GM12878 (cell line): ENCODE data around the gene SLC17A2. TPM values are rescaled to one million over a fixed set of nuclear protein-coding genes. Genes with fewer than 3 reads are reported as not detected.

ENCODE experiments used
- BCL11A ChIP-seq: IDR thresholded peaks from 2 replicates; pipeline ENCODE4 v1.6.1; 2011; ENCODE audit warnings: low read depth, low read length
- BMI1 ChIP-seq: fragments of 450-650 bp; IDR thresholded peaks from 2 replicates; pipeline ENCODE4 v1.6.1; 2016; ENCODE audit warnings: mild to moderate bottlenecking, moderate library complexity, borderline replicate concordance
- BRCA1 ChIP-seq: IDR thresholded peaks from 2 replicates; pipeline ENCODE4 v1.6.1; 2011; ENCODE audit warnings: low read depth, low read length, improper control_type of control experiment
- CBX3 ChIP-seq: fragments of 200-600 bp; sonication (generic); IDR thresholded peaks from 2 replicates; pipeline ENCODE4 v1.6.1; 2016; ENCODE audit warnings: low read depth, borderline replicate concordance
- CHD1 ChIP-seq: IDR thresholded peaks from 2 replicates; pipeline ENCODE4 v1.6.1; 2012; ENCODE audit warnings: low read depth, low read length, improper control_type of control experiment
- CHD2 ChIP-seq: IDR thresholded peaks from 2 replicates; pipeline ENCODE4 v1.6.1; 2011; ENCODE audit warnings: low read depth, low read length, improper control_type of control experiment, borderline replicate concordance
- CREB1 ChIP-seq: IDR thresholded peaks from 2 replicates; pipeline ENCODE4 v1.6.1; 2012; ENCODE audit warnings: low read depth, mild to moderate bottlenecking, inconsistent platforms
- CTCF ChIP-seq, 3 experiments: IDR thresholded peaks in 2 of 3; conservative IDR thresholded peaks in 1 of 3; 2 replicates each; pipeline ENCODE4 v1.5.1; 2011; ENCODE audit warnings: low read depth in 3 of 3, low read length in 3 of 3, mild to moderate bottlenecking in 3 of 3, control low read depth in 2 of 3, moderate library complexity in 2 of 3, inconsistent platforms in 1 of 3, mixed read lengths in 1 of 3; ENCODE audit not compliant: control insufficient read depth in 2 of 3, insufficient read depth in 1 of 3; ENCODE audit errors: extremely low read depth in 1 of 3
- ELK1 ChIP-seq: IDR thresholded peaks from 2 replicates; pipeline ENCODE4 v1.6.1; 2012; ENCODE audit warnings: low read depth, low read length, improper control_type of control experiment
- IKZF1 ChIP-seq: fragments of 450-650 bp; conservative IDR thresholded peaks from 2 replicates; pipeline ENCODE4 v1.6.1; 2017; ENCODE audit warnings: antibody characterized with exemption, mild to moderate bottlenecking
- JUNB ChIP-seq: IDR thresholded peaks from 2 replicates; pipeline ENCODE4 v1.6.1; 2016; ENCODE audit warnings: antibody characterized with exemption, mild to moderate bottlenecking
- MEF2B ChIP-seq: fragments of 450-650 bp; IDR thresholded peaks from 2 replicates; pipeline ENCODE4 v1.6.1; 2018; ENCODE audit warnings: mild to moderate bottlenecking, moderate library complexity; ENCODE audit not compliant: partially characterized antibody, poor library complexity, severe bottlenecking
- NR2C1 ChIP-seq: fragments of 450-650 bp; IDR thresholded peaks from 2 replicates; pipeline ENCODE4 v1.6.1; 2017; ENCODE audit warnings: antibody characterized with exemption, mild to moderate bottlenecking, moderate library complexity
- PML ChIP-seq: IDR thresholded peaks from 2 replicates; pipeline ENCODE4 v1.6.1; 2012; ENCODE audit warnings: low read length, inconsistent platforms
- POLR2AphosphoS5 ChIP-seq: IDR thresholded peaks from 2 replicates; pipeline ENCODE4 v1.6.1; 2011; ENCODE audit warnings: mild to moderate bottlenecking, low read length, inconsistent platforms
- RAD21 ChIP-seq: IDR thresholded peaks from 2 replicates; pipeline ENCODE4 v1.6.1; 2011; ENCODE audit warnings: mild to moderate bottlenecking, low read depth, low read length, moderate library complexity; ENCODE audit not compliant: insufficient read depth
- SRF ChIP-seq, 2 experiments: IDR thresholded peaks; 2 replicates each; pipeline ENCODE4 v1.6.1; 2011; ENCODE audit warnings: low read depth in 2 of 2, low read length in 2 of 2, mild to moderate bottlenecking in 1 of 2, moderate library complexity in 1 of 2
- polyA plus RNA-seq, 11 experiments: library from polyadenylated mRNA; depleted of rRNA in 4 of 11; unstranded in 6 of 11; stranded (reverse) in 5 of 11; fragments of >200 nt; fragmentation: Nextera tagmentation in 4 of 11; fragmentation: Illumina TruSeq in 1 of 11; extraction: Ambion mirVana in 4 of 11; extraction: Trizol in 1 of 11; gene quantifications; 1 replicate in 1 of 11; 2 replicates in 10 of 11; pipeline versions ENCODE4 v1.2.1 to v1.2.3, GENCODE V29; 2011 to 2016; ENCODE audit warnings: inconsistent platforms in 2 of 11, missing spikeins in 2 of 11, low read depth in 1 of 11
- total RNA-seq, 4 experiments: library from RNA; depleted of rRNA in 3 of 4; stranded (reverse); fragments of >200 nt in 3 of 4; fragmentation: Illumina TruSeq in 1 of 4; extraction: Trizol in 1 of 4; gene quantifications; 2 replicates each; pipeline versions ENCODE4 v1.2.1 to v1.2.3, GENCODE V29; 2013 to 2021
- TF ChIP-seq, protein P1 (sequence below): IDR thresholded peaks from 2 replicates; pipeline ENCODE4 v1.6.1; 2012; ENCODE audit warnings: mild to moderate bottlenecking, low read depth, low read length
- TF ChIP-seq, protein P2 (sequence below): IDR thresholded peaks from 2 replicates; pipeline ENCODE4 v1.6.1; 2011; ENCODE audit warnings: borderline replicate concordance, low read depth, mild to moderate bottlenecking, moderate library complexity, low read length; ENCODE audit not compliant: insufficient read depth, poor library complexity, severe bottlenecking

Gene SLC17A2
- total and polyA plus RNA-seq, 10 of the 15 experiments (the other 5 are each of a cell fraction or from before 2014, with no cell fraction given): not detected

DNA sequence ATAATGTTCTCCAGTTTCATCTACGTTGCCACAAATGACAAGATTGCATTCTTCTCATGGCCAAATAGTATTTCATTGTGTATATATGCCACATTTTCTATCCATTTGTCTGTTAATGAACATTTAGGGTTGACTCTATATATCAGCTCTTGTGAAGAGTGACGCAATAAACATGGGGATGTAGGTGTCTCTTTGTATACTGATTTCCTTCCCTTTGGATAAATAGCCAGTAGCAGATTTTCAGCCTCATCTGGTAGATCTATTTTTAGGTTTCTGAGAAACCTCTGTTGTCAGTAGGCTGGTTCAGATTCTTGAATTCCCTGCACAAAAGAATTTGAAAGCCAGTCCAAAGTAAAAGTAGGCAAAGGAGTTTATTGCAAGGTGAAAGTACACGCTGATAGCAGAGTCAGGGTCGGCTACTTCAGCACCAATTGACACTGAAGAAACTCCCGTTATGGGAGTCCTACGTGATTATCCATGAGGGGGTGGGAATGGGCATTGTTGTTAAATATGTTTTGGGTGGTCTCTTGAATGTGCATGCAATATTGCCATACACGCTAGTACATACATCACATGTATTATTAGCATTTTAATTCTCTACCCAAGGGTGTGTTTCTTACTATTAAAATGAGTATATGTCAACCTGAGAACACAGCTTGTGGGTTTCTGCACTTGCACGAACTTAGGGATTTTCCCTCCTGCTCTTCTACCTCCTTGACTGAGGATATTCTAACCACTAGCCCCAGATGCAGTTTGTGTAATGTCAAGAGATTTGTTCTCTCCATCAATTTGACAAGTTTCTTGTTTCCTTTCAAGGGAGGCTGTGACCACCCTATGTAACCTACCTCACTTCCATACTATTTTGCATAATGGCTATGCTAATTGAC lies 14.4 kb upstream of the SLC17A2 start (continued):
- TF ChIP-seq, protein P1, sequence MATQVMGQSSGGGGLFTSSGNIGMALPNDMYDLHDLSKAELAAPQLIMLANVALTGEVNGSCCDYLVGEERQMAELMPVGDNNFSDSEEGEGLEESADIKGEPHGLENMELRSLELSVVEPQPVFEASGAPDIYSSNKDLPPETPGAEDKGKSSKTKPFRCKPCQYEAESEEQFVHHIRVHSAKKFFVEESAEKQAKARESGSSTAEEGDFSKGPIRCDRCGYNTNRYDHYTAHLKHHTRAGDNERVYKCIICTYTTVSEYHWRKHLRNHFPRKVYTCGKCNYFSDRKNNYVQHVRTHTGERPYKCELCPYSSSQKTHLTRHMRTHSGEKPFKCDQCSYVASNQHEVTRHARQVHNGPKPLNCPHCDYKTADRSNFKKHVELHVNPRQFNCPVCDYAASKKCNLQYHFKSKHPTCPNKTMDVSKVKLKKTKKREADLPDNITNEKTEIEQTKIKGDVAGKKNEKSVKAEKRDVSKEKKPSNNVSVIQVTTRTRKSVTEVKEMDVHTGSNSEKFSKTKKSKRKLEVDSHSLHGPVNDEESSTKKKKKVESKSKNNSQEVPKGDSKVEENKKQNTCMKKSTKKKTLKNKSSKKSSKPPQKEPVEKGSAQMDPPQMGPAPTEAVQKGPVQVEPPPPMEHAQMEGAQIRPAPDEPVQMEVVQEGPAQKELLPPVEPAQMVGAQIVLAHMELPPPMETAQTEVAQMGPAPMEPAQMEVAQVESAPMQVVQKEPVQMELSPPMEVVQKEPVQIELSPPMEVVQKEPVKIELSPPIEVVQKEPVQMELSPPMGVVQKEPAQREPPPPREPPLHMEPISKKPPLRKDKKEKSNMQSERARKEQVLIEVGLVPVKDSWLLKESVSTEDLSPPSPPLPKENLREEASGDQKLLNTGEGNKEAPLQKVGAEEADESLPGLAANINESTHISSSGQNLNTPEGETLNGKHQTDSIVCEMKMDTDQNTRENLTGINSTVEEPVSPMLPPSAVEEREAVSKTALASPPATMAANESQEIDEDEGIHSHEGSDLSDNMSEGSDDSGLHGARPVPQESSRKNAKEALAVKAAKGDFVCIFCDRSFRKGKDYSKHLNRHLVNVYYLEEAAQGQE: no peak
- TF ChIP-seq JUNB (peak; percentile 90), IKZF1 (no peak), POLR2AphosphoS5 (no peak), CHD1 (no peak), CTCF (IDR thresholded peaks at IDR 0.05 in 2 of 3, conservative IDR thresholded peaks at IDR 0.05 in 1 of 3; ENCODE audit: control insufficient read depth in 2 of 3, extremely low read depth in 1 of 3, insufficient read depth in 1 of 3, low read depth in 3 of 3, low read length in 3 of 3) (no peak), PML (peak; percentile 53; the same call in 1 of the 2 replicates), BRCA1 (no peak), BMI1 (no peak), CHD2 (no peak), NR2C1 (no peak), ELK1 (no peak), BCL11A (peak; percentile 91), SRF (IDR thresholded peaks at IDR 0.05; ENCODE audit: low read depth in 2 of 2, low read length in 2 of 2) (no peak), RAD21 (no peak), CBX3 (no peak), MEF2B (peak; percentile 64), CREB1 (peak; percentile 61)
- TF ChIP-seq, protein P2, sequence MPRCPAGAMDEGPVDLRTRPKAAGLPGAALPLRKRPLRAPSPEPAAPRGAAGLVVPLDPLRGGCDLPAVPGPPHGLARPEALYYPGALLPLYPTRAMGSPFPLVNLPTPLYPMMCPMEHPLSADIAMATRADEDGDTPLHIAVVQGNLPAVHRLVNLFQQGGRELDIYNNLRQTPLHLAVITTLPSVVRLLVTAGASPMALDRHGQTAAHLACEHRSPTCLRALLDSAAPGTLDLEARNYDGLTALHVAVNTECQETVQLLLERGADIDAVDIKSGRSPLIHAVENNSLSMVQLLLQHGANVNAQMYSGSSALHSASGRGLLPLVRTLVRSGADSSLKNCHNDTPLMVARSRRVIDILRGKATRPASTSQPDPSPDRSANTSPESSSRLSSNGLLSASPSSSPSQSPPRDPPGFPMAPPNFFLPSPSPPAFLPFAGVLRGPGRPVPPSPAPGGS: peak; percentile 93
